ENCODE measurements around the gene TMEM132E. TPM values are rescaled to one million over a fixed set of nuclear protein-coding genes. Genes with fewer than 3 reads are reported as not detected.

TMEM132E gene
- total RNA-seq, 1 experiment from 2014 or later = 0.42 TPM

- no CpG with 5 or more reads among the region's 5 CpGs for WGBS (ENCODE audit: extremely low coverage, insufficient read length, low lambda C conversion rate)
- H3K27ac Mint-ChIP-seq = peak overlapping the region in 1 of 3 experiments; percentile 71; a peak in 1 of 7 replicates
- H3K14ac ChIP-seq (ENCODE audit: insufficient read depth, low read length) = peak overlapping the region; percentile 76
- DNase-seq = peak; percentile 62
- no peak overlapping the region for H3K56ac ChIP-seq (ENCODE audit: insufficient read length, low read depth, low read length)
- peak overlapping the region; percentile 21 for H3K18ac ChIP-seq (ENCODE audit: insufficient read length, low read depth, low read length)
- no peaks in the 10 kb centered on the region for H3K79me1 ChIP-seq (ENCODE audit: insufficient read depth, low read depth, low read length, poor library complexity, severe bottlenecking)
- H3K27ac ChIP-seq (ENCODE audit: insufficient read length, low read depth, low read length) = no peak overlapping the region
- H3K79me2 ChIP-seq (ENCODE audit: insufficient read depth, low read length) = no peaks in the 10 kb centered on the region
- H3K9me3 Mint-ChIP-seq = peaks cover 0 to 2% of the 10 kb centered on the region in 2 experiments; a peak in 1 of 5 replicates
- peak overlapping the region in 1 of 2 experiments; percentile 21; a peak in 1 of 5 replicates for H3K4me3 Mint-ChIP-seq
- no peak for TF ChIP-seq CTCF (conservative IDR thresholded peaks at IDR 0.05)
- H3K9me3 ChIP-seq (ENCODE audit: control insufficient read depth, low read depth, low read length) = no peaks in the 10 kb centered on the region
- H2BK20ac ChIP-seq (ENCODE audit: low read depth, low read length, poor library complexity, severe bottlenecking) = no peak overlapping the region
- H4K20me1 ChIP-seq (ENCODE audit: control insufficient read depth, insufficient read depth, insufficient read length) = no peaks in the 10 kb centered on the region
- no peak overlapping the region for H3K4ac ChIP-seq (ENCODE audit: low read depth, low read length)
- H3K4me2 ChIP-seq (ENCODE audit: insufficient read depth, insufficient read length, low read length) = no peak overlapping the region
- H2AK5ac ChIP-seq (ENCODE audit: insufficient read length, low read length) = no peak overlapping the region
- no peak overlapping the region for H2BK12ac ChIP-seq (ENCODE audit: insufficient read length, low read depth, low read length)
- H3K4me1 Mint-ChIP-seq = peaks cover 56 to 58% of the 10 kb centered on the region in 2 experiments
- no peaks in the 10 kb centered on the region for H3K36me3 Mint-ChIP-seq (ENCODE audit: insufficient read depth in 1 of 3, low read depth in 3 of 3)
- no peak overlapping the region for H3T11ph ChIP-seq (ENCODE audit: low read length)
- H3K23ac ChIP-seq (ENCODE audit: insufficient read length, low read depth, low read length) = no peak overlapping the region
- no peaks in the 10 kb centered on the region for H3K23me2 ChIP-seq (ENCODE audit: insufficient read length, low read depth, low read length, poor library complexity, severe bottlenecking)
- no peak overlapping the region for H3K9ac ChIP-seq (ENCODE audit: extremely low read depth, insufficient read length, low read length)
- H4K5ac ChIP-seq (ENCODE audit: insufficient read length, low read depth, low read length) = no peak overlapping the region
- H2AFZ ChIP-seq (ENCODE audit: low read length) = no peak overlapping the region
- no peak overlapping the region for H2BK5ac ChIP-seq (ENCODE audit: insufficient read length, low read length)
- H4K8ac ChIP-seq (replicated peaks; ENCODE audit: insufficient read length, low read depth, low read length) = no peak overlapping the region
- H4K91ac ChIP-seq (ENCODE audit: insufficient read length, low read depth, low read length) = no peak overlapping the region
- H2BK120ac ChIP-seq (ENCODE audit: low read depth, low read length, poor library complexity, severe bottlenecking) = no peak overlapping the region
- H3K27me3 ChIP-seq (ENCODE audit: insufficient read depth, low read length) = no peaks in the 10 kb centered on the region; the same call in 1 of the 2 replicates
- H3K4me1 ChIP-seq (ENCODE audit: insufficient read depth, low read length) = peaks cover 18% of the 10 kb centered on the region; the same call in 1 of the 2 replicates
- H2BK15ac ChIP-seq (ENCODE audit: low read depth, low read length) = no peak overlapping the region
- peaks cover 33% of the 10 kb centered on the region for H3K27me3 Mint-ChIP-seq (ENCODE audit: low read depth)
Observed at GRCh38 chr17:34606763-34607162, 27.4 kb downstream of the TMEM132E start.
